AG10803 (cell line): ENCODE results near the gene AGAP1.
A peak's percentile ranks its signal among the peaks of the same experiment; 100 is the strongest.

Experiments used
- DNase-seq: peaks from one replicate; pipeline ENCODE4 v3.0.0; 2010; ENCODE audit warnings: low read depth
- H3K4me3 ChIP-seq: 2 replicates; pipeline ENCODE4 v1.5.1; 2011; ENCODE audit warnings: mild to moderate bottlenecking, low read length, control low read depth
- CTCF ChIP-seq: conservative IDR thresholded peaks from 2 replicates; pipeline ENCODE4 v1.5.1; 2011; ENCODE audit warnings: mild to moderate bottlenecking, low read length, control low read depth, inconsistent platforms

AGAP1 gene

GRCh38 chr2:235654103-235654813 lies 160.4 kb downstream of the AGAP1 start:
- H3K4me3 ChIP-seq, result no peak overlapping the region
- TF ChIP-seq CTCF, result no peak
- peak; percentile 49 for DNase-seq

- no peak for DNase-seq
- no peak overlapping the region for H3K4me3 ChIP-seq
- no peak for TF ChIP-seq CTCF
Measured at GRCh38 chr2:235658351-235659174, 164.7 kb downstream of the AGAP1 start.

- DNase-seq, result peak; percentile 88
- no peak overlapping the region for H3K4me3 ChIP-seq
- TF ChIP-seq CTCF, result no peak
Measured at GRCh38 chr2:235659767-235660322, 166.0 kb downstream of the AGAP1 start.

- H3K4me3 ChIP-seq, result no peak overlapping the region
- TF ChIP-seq CTCF, result no peak
- DNase-seq, result no peak
Measured at GRCh38 chr2:235660484-235661082, 166.7 kb downstream of the AGAP1 start.

- no peak for DNase-seq
- no peak overlapping the region for H3K4me3 ChIP-seq
- no peak for TF ChIP-seq CTCF
Measured at GRCh38 chr2:235661167-235661937, 167.5 kb downstream of the AGAP1 start.

GRCh38 chr2:235661952-235662351 lies 168.1 kb downstream of the AGAP1 start:
- no peak for DNase-seq
- no peak for TF ChIP-seq CTCF
- H3K4me3 ChIP-seq, result no peak overlapping the region
